Naive thymus-derived CD8-positive, alpha-beta T cell (primary cell): ENCODE results near the gene RASA3. TPM values are rescaled to one million over a fixed set of nuclear protein-coding genes. Genes with fewer than 3 reads are reported as not detected.

Experiments used
- ATAC-seq, 2 donors: fragments of 150-1000 bp; cut with Tn5 transposase in 1 of 2; sonication (Bioruptor Pico), chemical (Tn5 transposase) in 1 of 2; 1 replicate in 1 of 2; 2 replicates in 1 of 2; pipeline ENCODE4 v1.10.0; 2021; ENCODE audit warnings: mild to moderate bottlenecking in 2 of 2, moderate library complexity in 2 of 2
- POLR2A ChIA-PET: fragments of 350-600 bp; sonication (Branson Sonifier 250); formaldehyde crosslinking; loops from one replicate; lab custom pipeline; 2021; ENCODE audit warnings: antibody characterized with exemption; lab: Charles Lee
- DNase-seq, 10 donors: peaks; one replicate each; pipeline versions ENCODE4 v3.0.0 to v3.0.0-alpha.2; 2020 to 2022
- H3K27ac Mint-ChIP-seq, 10 donors: one replicate each; pipeline ENCODE4 v1.8.0; 2020 to 2022; ENCODE audit warnings: mild to moderate bottlenecking in 10 of 10, mixed read lengths in 10 of 10, moderate library complexity in 4 of 10, inconsistent platforms in 1 of 10
- H3K27me3 Mint-ChIP-seq, 5 donors: one replicate each; pipeline ENCODE4 v1.8.0; 2021 to 2022; ENCODE audit warnings: mixed read lengths in 5 of 5
- H3K36me3 Mint-ChIP-seq, 3 donors: one replicate each; pipeline ENCODE4 v1.8.0; 2020 to 2022; ENCODE audit warnings: mixed read lengths in 3 of 3, mild to moderate bottlenecking in 2 of 3, inconsistent platforms in 1 of 3
- H3K4me1 Mint-ChIP-seq, 4 donors: one replicate each; pipeline ENCODE4 v1.8.0; 2021 to 2022; ENCODE audit warnings: mixed read lengths in 4 of 4
- H3K4me3 Mint-ChIP-seq, 10 donors: one replicate each; pipeline ENCODE4 v1.8.0; 2020 to 2022; ENCODE audit warnings: mild to moderate bottlenecking in 10 of 10, mixed read lengths in 10 of 10, moderate library complexity in 6 of 10, inconsistent platforms in 1 of 10
- H3K9me3 Mint-ChIP-seq, 9 donors: one replicate each; pipeline ENCODE4 v1.8.0; 2020 to 2022; ENCODE audit warnings: mixed read lengths in 9 of 9, mild to moderate bottlenecking in 3 of 9, inconsistent platforms in 1 of 9, moderate library complexity in 1 of 9
- polyA plus RNA-seq, 3 donors: library from polyadenylated mRNA; unstranded; fragments of 300-500 nt; fragmentation: Illumina TruSeq; gene quantifications; one replicate each; pipeline ENCODE4 v1.2.3, GENCODE V29; 2021
- total RNA-seq, 8 experiments: library from RNA in 2 of 8; stranded (reverse) in 2 of 8; gene quantifications; one replicate each; pipeline ENCODE4 v1.2.3 and lab custom pipeline; 2021 to 2026

RASA3 gene
- total and polyA plus RNA-seq, 5 experiments from 2014 or later: 62.2 to 196 (median 169) TPM

GRCh38 chr13:114146629-114147028 lies 14.2 kb upstream of the RASA3 start:
- Mint-ChIP-seq H3K27ac (peak overlapping the region in 1 of 10 donors; percentile 99), H3K4me3 (peak overlapping the region in 9 of 10 donors; percentile 22 to 81 (median 64)), H3K36me3 (peaks cover 0 to 9% (median 2%) of the 10 kb centered on the region in 3 donors), H3K4me1 (peaks cover 19 to 67% (median 67%) of the 10 kb centered on the region in 4 donors), H3K27me3 (no peaks in the 10 kb centered on the region), H3K9me3 (no peaks in the 10 kb centered on the region)
- no peak for DNase-seq
- no peak for ATAC-seq
- POLR2A ChIA-PET: interaction anchor here (1.8 to 5.4 kb wide), 5 partner anchors 18 to 80 kb away, joined by 5 to 191 read pairs (median 50); partner anchors contain the start of gene RASA3

GRCh38 chr13:114146173-114146572 lies 13.8 kb upstream of the RASA3 start:
- DNase-seq: no peak
- no peaks in the 10 kb centered on the region for H3K27me3 Mint-ChIP-seq

GRCh38 chr13:114145722-114146121 lies 13.3 kb upstream of the RASA3 start:
- POLR2A ChIA-PET: interaction anchor here (1.8 to 5.4 kb wide), 7 partner anchors 18 to 80 kb away, joined by 5 to 191 read pairs (median 10); partner anchors contain the start of gene RASA3
- Mint-ChIP-seq H3K9me3 (no peaks in the 10 kb centered on the region), H3K4me3 (peak overlapping the region in 8 of 10 donors; percentile 64 to 81 (median 66)), H3K27me3 (no peaks in the 10 kb centered on the region), H3K36me3 (peaks cover 0 to 9% (median 2%) of the 10 kb centered on the region in 3 donors), H3K4me1 (peaks cover 13 to 58% (median 58%) of the 10 kb centered on the region in 4 donors), H3K27ac (peak overlapping the region in 1 of 10 donors; percentile 99)
- ATAC-seq (no peak), DNase-seq (no peak)

More at GRCh38 chr13:114146173-114146572, 13.8 kb upstream of the RASA3 start:
- H3K4me1 Mint-ChIP-seq: peaks cover 16 to 62% (median 62%) of the 10 kb centered on the region in 4 donors
- H3K36me3 Mint-ChIP-seq: peaks cover 0 to 9% (median 2%) of the 10 kb centered on the region in 3 donors
- H3K4me3 Mint-ChIP-seq: peak overlapping the region in 9 of 10 donors; percentile 22 to 81 (median 65)
- no peaks in the 10 kb centered on the region for H3K9me3 Mint-ChIP-seq
- peak overlapping the region in 1 of 10 donors; percentile 99 for H3K27ac Mint-ChIP-seq
- POLR2A ChIA-PET: interaction anchor here (1.8 to 5.4 kb wide), 5 partner anchors 18 to 80 kb away, joined by 5 to 191 read pairs (median 50); partner anchors contain the start of gene RASA3
- no peak for ATAC-seq

DNA sequence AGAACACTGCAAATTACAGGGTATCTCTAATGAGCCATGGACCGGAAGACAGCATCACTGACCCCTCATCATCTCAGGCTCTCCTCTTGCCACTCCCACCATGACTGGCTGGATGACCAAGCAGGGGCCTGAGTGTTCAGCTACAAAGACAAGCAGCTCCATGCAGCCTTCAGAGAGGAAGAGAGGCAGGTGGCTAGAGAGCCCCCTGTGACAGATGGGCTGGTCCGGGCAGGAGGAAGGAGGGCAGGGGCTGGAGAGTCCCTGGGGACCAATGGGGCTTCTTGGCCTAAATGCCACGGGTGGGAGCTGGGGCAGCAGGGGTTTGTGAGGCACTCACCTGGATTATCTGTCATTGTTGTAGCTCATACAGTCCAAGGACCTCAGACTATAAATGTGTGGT lies 12.8 kb upstream of the RASA3 start:
- H3K4me3 Mint-ChIP-seq: peak overlapping the region in 8 of 10 donors; percentile 45 to 78 (median 68)
- DNase-seq (no peak), ATAC-seq (no peak)
- H3K9me3 Mint-ChIP-seq: no peaks in the 10 kb centered on the region
- POLR2A ChIA-PET: interaction anchor here (1.3 to 5.4 kb wide), 11 partner anchors 9 to 91 kb away, joined by 3 to 191 read pairs (median 9); partner anchors contain the start of genes CDC16 and RASA3
- no peaks in the 10 kb centered on the region for H3K27me3 Mint-ChIP-seq
- peak overlapping the region in 1 of 10 donors; percentile 99 for H3K27ac Mint-ChIP-seq
- peaks cover 0 to 9% (median 2%) of the 10 kb centered on the region in 3 donors for H3K36me3 Mint-ChIP-seq
- H3K4me1 Mint-ChIP-seq: peaks cover 13 to 53% (median 53%) of the 10 kb centered on the region in 4 donors

- peak overlapping the region in 1 of 10 donors; percentile 99 for H3K27ac Mint-ChIP-seq
- no peaks in the 10 kb centered on the region for H3K9me3 Mint-ChIP-seq
- H3K27me3 Mint-ChIP-seq: no peaks in the 10 kb centered on the region
- peaks cover 0 to 9% (median 2%) of the 10 kb centered on the region in 3 donors for H3K36me3 Mint-ChIP-seq
- H3K4me3 Mint-ChIP-seq: peak overlapping the region in 8 of 10 donors; percentile 45 to 78 (median 68)
- DNase-seq: no peak
- POLR2A ChIA-PET: interaction anchor here (0.7 to 5.4 kb wide), 13 partner anchors 10 to 92 kb away, joined by 3 to 191 read pairs (median 6); partner anchors contain the start of genes CDC16 and RASA3
- no peak for ATAC-seq
- H3K4me1 Mint-ChIP-seq: peaks cover 13 to 49% (median 48%) of the 10 kb centered on the region in 4 donors
Observed at GRCh38 chr13:114144606-114145244, 12.3 kb upstream of the RASA3 start.

GRCh38 chr13:114143806-114144605 lies 11.6 kb upstream of the RASA3 start:
- ATAC-seq (peak; percentile 24 to 39), DNase-seq (peak in 9 of 10 donors; percentile 47 to 83 (median 69))
- H3K4me3 Mint-ChIP-seq: peak overlapping the region in 5 of 10 donors; percentile 14 to 77 (median 64)
- no peaks in the 10 kb centered on the region for H3K27me3 Mint-ChIP-seq
- POLR2A ChIA-PET: interaction anchor here (0.7 to 5.4 kb wide), 18 partner anchors 9 to 137 kb away, joined by 3 to 191 read pairs (median 10); partner anchors contain the start of genes CDC16, RASA3 and UPF3A
- no peaks in the 10 kb centered on the region for H3K9me3 Mint-ChIP-seq
- H3K36me3 Mint-ChIP-seq: peaks cover 0 to 9% (median 2%) of the 10 kb centered on the region in 3 donors
- H3K4me1 Mint-ChIP-seq: peaks cover 12 to 42% (median 41%) of the 10 kb centered on the region in 4 donors
- peak overlapping the region in 1 of 10 donors; percentile 99 for H3K27ac Mint-ChIP-seq

DNA sequence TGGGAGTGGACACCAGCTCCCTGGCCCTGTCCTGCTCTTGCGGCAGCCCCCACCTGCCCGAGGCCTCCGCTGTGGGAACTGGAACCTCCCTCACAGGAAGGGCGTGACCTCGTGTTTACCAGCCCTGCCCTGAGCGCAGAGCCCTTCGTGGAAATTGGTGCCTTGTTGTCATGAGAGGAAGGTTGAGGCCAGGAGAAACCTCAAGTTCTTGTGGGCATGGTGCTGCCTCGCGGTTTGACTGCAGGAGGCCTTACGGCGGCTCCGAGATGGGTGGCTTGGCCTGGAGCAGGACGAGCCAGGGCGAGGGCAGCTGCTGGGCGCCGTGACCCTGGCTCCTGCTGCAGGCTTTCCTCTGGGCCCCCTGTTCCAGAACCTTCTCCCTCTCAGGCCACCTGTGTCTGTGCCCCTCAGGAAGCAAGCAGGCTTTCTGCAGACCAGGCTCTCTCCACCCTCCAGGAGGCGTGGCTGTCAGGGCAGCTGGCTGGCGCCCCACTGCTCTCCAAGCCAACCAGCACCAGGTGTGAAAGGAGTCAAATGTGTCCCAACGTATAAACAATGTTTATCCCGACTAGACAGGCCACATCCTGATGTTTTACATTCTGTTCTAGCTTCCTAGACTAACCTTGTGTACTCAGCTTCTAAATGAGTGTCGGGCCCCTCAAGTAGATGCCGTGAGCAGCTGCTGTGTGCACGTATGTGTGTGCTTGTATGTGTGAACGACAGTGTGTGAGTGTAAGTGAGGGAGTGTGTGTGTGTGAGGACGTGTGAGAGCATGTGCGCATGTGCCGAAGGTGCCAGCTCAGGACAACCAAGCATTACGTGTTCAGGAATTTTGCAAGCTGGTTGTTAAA lies 10.4 kb upstream of the RASA3 start:
- POLR2A ChIA-PET: interaction anchor here (0.6 to 5.4 kb wide), 24 partner anchors 9 to 139 kb away, joined by 3 to 191 read pairs (median 4); partner anchors contain the start of genes CFAP97D2, RASA3 and UPF3A
- no peak overlapping the region for H3K27ac Mint-ChIP-seq
- peaks cover 10 to 33% (median 31%) of the 10 kb centered on the region in 4 donors for H3K4me1 Mint-ChIP-seq
- H3K9me3 Mint-ChIP-seq: peaks cover 0 to under 1% (median 0%) of the 10 kb centered on the region in 9 donors
- DNase-seq: peak; percentile 47 to 92 (median 83)
- peaks cover 0 to 7% (median 0%) of the 10 kb centered on the region in 3 donors for H3K36me3 Mint-ChIP-seq
- peak; percentile 63 to 66 for ATAC-seq
- no peaks in the 10 kb centered on the region for H3K27me3 Mint-ChIP-seq
- H3K4me3 Mint-ChIP-seq: no peak overlapping the region

GRCh38 chr13:114142137-114142550 lies 9.7 kb upstream of the RASA3 start:
- peak in 1 of 10 donors; percentile 65 for DNase-seq
- POLR2A ChIA-PET: interaction anchor here (0.7 to 5.4 kb wide), 14 partner anchors 10 to 87 kb away, joined by 3 to 191 read pairs (median 8); partner anchors contain the start of genes CFAP97D2 and RASA3
- peak in 1 of 2 donors; percentile 2 for ATAC-seq
- Mint-ChIP-seq H3K4me3 (no peak overlapping the region), H3K36me3 (peaks cover 0 to 7% (median 0%) of the 10 kb centered on the region in 3 donors), H3K27me3 (no peaks in the 10 kb centered on the region), H3K4me1 (peaks cover 9 to 35% (median 31%) of the 10 kb centered on the region in 4 donors), H3K9me3 (peaks cover 0 to 2% (median 0%) of the 10 kb centered on the region in 9 donors), H3K27ac (no peak overlapping the region)

- POLR2A ChIA-PET: interaction anchor here (0.7 to 5.4 kb wide), 20 partner anchors 10 to 140 kb away, joined by 3 to 191 read pairs (median 6); partner anchors contain the start of genes RASA3 and UPF3A
- Mint-ChIP-seq H3K4me3 (no peak overlapping the region), H3K4me1 (peaks cover 5 to 31% (median 27%) of the 10 kb centered on the region in 4 donors), H3K27me3 (no peaks in the 10 kb centered on the region), H3K36me3 (peaks cover 0 to 4% (median 0%) of the 10 kb centered on the region in 3 donors), H3K27ac (no peak overlapping the region), H3K9me3 (peaks cover 0 to 2% (median 0%) of the 10 kb centered on the region in 9 donors)
- DNase-seq (peak in 1 of 10 donors; percentile 38), ATAC-seq (no peak)
Observed at GRCh38 chr13:114141261-114141996, 9.0 kb upstream of the RASA3 start.

DNA sequence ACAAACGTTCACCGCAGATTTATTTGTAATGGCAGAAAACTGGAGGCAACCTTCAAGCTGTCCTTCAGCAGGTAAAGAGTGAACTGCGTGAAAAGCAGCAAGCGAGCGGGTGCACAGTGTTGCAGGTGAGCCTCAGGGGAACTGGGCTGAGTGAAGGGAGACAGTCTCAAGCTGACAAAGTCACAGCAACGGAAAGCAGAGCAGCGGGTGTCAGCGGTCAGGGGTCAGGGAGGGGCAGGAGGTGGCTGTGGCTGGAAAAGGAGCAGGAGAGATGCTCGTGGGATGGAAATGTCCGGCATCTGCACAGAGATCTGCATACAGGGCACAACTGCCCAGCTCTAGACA lies 8.5 kb upstream of the RASA3 start:
- no peak overlapping the region for H3K27ac Mint-ChIP-seq
- H3K4me3 Mint-ChIP-seq: no peak overlapping the region
- peaks cover 0 to 2% (median 0%) of the 10 kb centered on the region in 9 donors for H3K9me3 Mint-ChIP-seq
- DNase-seq (peak in 7 of 10 donors; percentile 40 to 75 (median 54)), ATAC-seq (peak; percentile 19 to 35)
- POLR2A ChIA-PET: interaction anchor here (0.7 to 2.1 kb wide), 24 partner anchors 8 to 141 kb away, joined by 3 to 100 read pairs (median 4); partner anchors contain the start of genes CDC16, RASA3 and UPF3A
- H3K27me3 Mint-ChIP-seq: no peaks in the 10 kb centered on the region
- no peaks in the 10 kb centered on the region for H3K36me3 Mint-ChIP-seq
- peaks cover 9 to 30% (median 26%) of the 10 kb centered on the region in 4 donors for H3K4me1 Mint-ChIP-seq
